H9 (cell line): ENCODE data around the gene CERS6. TPM values are rescaled to one million over a fixed set of nuclear protein-coding genes. Genes with fewer than 3 reads are reported as not detected.

Experiments used
- DNase-seq: peaks from one replicate; pipeline ENCODE4 v3.0.0-alpha.2; 2017
- H2AFZ ChIP-seq: one replicate; pipeline ENCODE4 v1.6.1; 2013; ENCODE audit warnings: mild to moderate bottlenecking, low read length, control low read depth, moderate library complexity
- H2AK5ac ChIP-seq: 2 replicates; pipeline ENCODE4 v1.6.1; 2013; ENCODE audit warnings: low read length, control low read depth, mixed read lengths; ENCODE audit not compliant: insufficient read length
- H2BK120ac ChIP-seq: one replicate; pipeline ENCODE4 v1.6.1; 2013; ENCODE audit warnings: low read depth, mild to moderate bottlenecking, low read length, control low read depth, inconsistent platforms; ENCODE audit not compliant: poor library complexity, severe bottlenecking
- H2BK12ac ChIP-seq: 2 replicates; pipeline ENCODE4 v1.6.1; 2013; ENCODE audit warnings: low read length, control low read depth, mixed read lengths, low read depth; ENCODE audit not compliant: insufficient read length
- H2BK15ac ChIP-seq: 2 replicates; pipeline ENCODE4 v1.6.1; 2013; ENCODE audit warnings: low read depth, low read length, control low read depth
- H2BK20ac ChIP-seq: one replicate; pipeline ENCODE4 v1.6.1; 2013; ENCODE audit warnings: low read depth, mild to moderate bottlenecking, low read length, control low read depth, inconsistent platforms; ENCODE audit not compliant: poor library complexity, severe bottlenecking
- H2BK5ac ChIP-seq: 2 replicates; pipeline ENCODE4 v1.6.1; 2013; ENCODE audit warnings: low read length, control low read depth, mixed read lengths; ENCODE audit not compliant: insufficient read length
- H3K14ac ChIP-seq: 2 replicates; pipeline ENCODE4 v1.6.1; 2013; ENCODE audit warnings: low read length, control low read depth; ENCODE audit not compliant: insufficient read depth
- H3K18ac ChIP-seq: 2 replicates; pipeline ENCODE4 v1.6.1; 2013; ENCODE audit warnings: low read depth, mild to moderate bottlenecking, mixed read lengths, low read length, control low read depth; ENCODE audit not compliant: insufficient read length
- H3K23ac ChIP-seq: 2 replicates; pipeline ENCODE4 v1.6.1; 2013; ENCODE audit warnings: low read length, control low read depth, mixed read lengths, low read depth; ENCODE audit not compliant: insufficient read length
- H3K23me2 ChIP-seq: 2 replicates; pipeline ENCODE4 v1.6.1; 2013; ENCODE audit warnings: low read depth, mild to moderate bottlenecking, mixed read lengths, low read length, control low read depth; ENCODE audit not compliant: insufficient read length, poor library complexity, severe bottlenecking
- H3K27ac ChIP-seq: 2 replicates; pipeline ENCODE4 v1.5.1; 2013; ENCODE audit warnings: low read length, control low read depth, mixed read lengths, low read depth; ENCODE audit not compliant: insufficient read length
- H3K27me3 ChIP-seq: 2 replicates; pipeline ENCODE4 v1.6.1; 2013; ENCODE audit warnings: low read length, control low read depth, inconsistent platforms; ENCODE audit not compliant: insufficient read depth
- H3K4ac ChIP-seq: 2 replicates; pipeline ENCODE4 v1.6.1; 2013; ENCODE audit warnings: low read depth, mild to moderate bottlenecking, control low read depth, inconsistent platforms, low read length, moderate library complexity
- H3K4me1 ChIP-seq: 2 replicates; pipeline ENCODE4 v1.6.1; 2013; ENCODE audit warnings: low read length, control low read depth, inconsistent platforms; ENCODE audit not compliant: insufficient read depth
- H3K4me2 ChIP-seq: 2 replicates; pipeline ENCODE4 v1.6.1; 2013; ENCODE audit warnings: low read length, control low read depth, mixed read lengths; ENCODE audit not compliant: insufficient read length, insufficient read depth
- H3K56ac ChIP-seq: 2 replicates; pipeline ENCODE4 v1.6.1; 2013; ENCODE audit warnings: low read depth, mild to moderate bottlenecking, mixed read lengths, low read length, control low read depth; ENCODE audit not compliant: insufficient read length
- H3K79me1 ChIP-seq: 2 replicates; pipeline ENCODE4 v1.6.1; 2013; ENCODE audit warnings: low read depth, mild to moderate bottlenecking, moderate library complexity, low read length, control low read depth, inconsistent platforms; ENCODE audit not compliant: insufficient read depth, poor library complexity, severe bottlenecking
- H3K79me2 ChIP-seq: 2 replicates; pipeline ENCODE4 v1.6.1; 2013; ENCODE audit warnings: low read length, control low read depth, inconsistent platforms; ENCODE audit not compliant: insufficient read depth
- H3K9ac ChIP-seq: 2 replicates; pipeline ENCODE4 v1.6.1; 2013; ENCODE audit warnings: low read length, control low read depth, mixed read lengths; ENCODE audit not compliant: insufficient read length; ENCODE audit errors: extremely low read depth
- H3K9me3 ChIP-seq: one replicate; pipeline ENCODE4 v1.6.1; 2013; ENCODE audit warnings: low read depth, low read length, inconsistent platforms; ENCODE audit not compliant: control insufficient read depth
- H3T11ph ChIP-seq: one replicate; pipeline ENCODE4 v1.6.1; 2013; ENCODE audit warnings: mild to moderate bottlenecking, low read length, control low read depth, inconsistent platforms
- H4K20me1 ChIP-seq: one replicate; pipeline ENCODE4 v1.6.1; 2013; ENCODE audit not compliant: control insufficient read depth, insufficient read length, insufficient read depth
- H4K5ac ChIP-seq: 2 replicates; pipeline ENCODE4 v1.6.1; 2013; ENCODE audit warnings: low read depth, mild to moderate bottlenecking, mixed read lengths, low read length, control low read depth; ENCODE audit not compliant: insufficient read length
- H4K8ac ChIP-seq: replicated peaks from 2 replicates; pipeline ENCODE4 v1.6.1; 2013; ENCODE audit warnings: low read length, control low read depth, mixed read lengths, low read depth; ENCODE audit not compliant: insufficient read length
- H4K91ac ChIP-seq: 2 replicates; pipeline ENCODE4 v1.6.1; 2013; ENCODE audit warnings: low read depth, mild to moderate bottlenecking, moderate library complexity, mixed read lengths, low read length, control low read depth; ENCODE audit not compliant: insufficient read length
- H3K27ac Mint-ChIP-seq, 3 experiments: 2 replicates in 2 of 3; 3 replicates in 1 of 3; pipeline ENCODE4 v1.8.0; 2020 to 2021; ENCODE audit warnings: mixed read lengths in 3 of 3, mild to moderate bottlenecking in 1 of 3, moderate library complexity in 1 of 3
- H3K27me3 Mint-ChIP-seq: 2 replicates; pipeline ENCODE4 v1.8.0; 2021; ENCODE audit warnings: low read depth, mild to moderate bottlenecking, moderate library complexity, mixed read lengths
- H3K36me3 Mint-ChIP-seq, 3 experiments: 2 replicates in 2 of 3; 3 replicates in 1 of 3; pipeline ENCODE4 v1.8.0; 2020 to 2021; ENCODE audit warnings: low read depth in 3 of 3, mixed read lengths in 3 of 3; ENCODE audit not compliant: insufficient read depth in 1 of 3
- H3K4me1 Mint-ChIP-seq, 2 experiments: 2 replicates each; pipeline ENCODE4 v1.8.0; 2020; ENCODE audit warnings: mixed read lengths in 2 of 2
- H3K4me3 Mint-ChIP-seq, 2 experiments: 2 replicates in 1 of 2; 3 replicates in 1 of 2; pipeline ENCODE4 v1.8.0; 2020 to 2021; ENCODE audit warnings: mild to moderate bottlenecking in 2 of 2, mixed read lengths in 2 of 2, moderate library complexity in 1 of 2
- H3K9me3 Mint-ChIP-seq, 2 experiments: 2 replicates in 1 of 2; 3 replicates in 1 of 2; pipeline ENCODE4 v1.8.0; 2020; ENCODE audit warnings: mild to moderate bottlenecking in 2 of 2, mixed read lengths in 2 of 2, moderate library complexity in 1 of 2
- CTCF ChIP-seq: fragments of 200-600 bp; sonication (generic); conservative IDR thresholded peaks from 3 replicates; pipeline ENCODE4 v1.8.0; 2021; ENCODE audit warnings: antibody characterized with exemption, mild to moderate bottlenecking
- total RNA-seq: library from RNA; stranded (reverse); gene quantifications from 2 replicates; pipeline ENCODE4 v1.2.1, GENCODE V29; 2021

CERS6 gene
- total RNA-seq, 1 experiment from 2014 or later = 17.7 TPM

- H3K27me3 Mint-ChIP-seq = no peaks in the 10 kb centered on the region
- no peak overlapping the region for H3T11ph ChIP-seq
- no peak overlapping the region for H3K18ac ChIP-seq
- no peaks in the 10 kb centered on the region; a peak in 1 of 4 replicates for H3K4me1 Mint-ChIP-seq
- no peak for DNase-seq
- H3K4me2 ChIP-seq = no peak overlapping the region
- H3K9ac ChIP-seq = no peak overlapping the region
- no peak overlapping the region for H3K4ac ChIP-seq
- H3K9me3 ChIP-seq = no peaks in the 10 kb centered on the region
- no peaks in the 10 kb centered on the region for H3K23me2 ChIP-seq
- no peaks in the 10 kb centered on the region for H3K79me2 ChIP-seq
- no peak overlapping the region for H2BK120ac ChIP-seq
- H3K23ac ChIP-seq = no peak overlapping the region
- H2AK5ac ChIP-seq = no peak overlapping the region
- no peak for TF ChIP-seq CTCF
- H4K5ac ChIP-seq = no peak overlapping the region
- H3K79me1 ChIP-seq = no peaks in the 10 kb centered on the region
- H3K4me1 ChIP-seq = no peaks in the 10 kb centered on the region
- no peaks in the 10 kb centered on the region for H3K27me3 ChIP-seq
- H3K9me3 Mint-ChIP-seq = no peaks in the 10 kb centered on the region
- no peak overlapping the region for H4K8ac ChIP-seq
- H2AFZ ChIP-seq = no peak overlapping the region
- H3K36me3 Mint-ChIP-seq = peaks cover 10 to 13% (median 13%) of the 10 kb centered on the region in 3 experiments
- H4K20me1 ChIP-seq = no peaks in the 10 kb centered on the region
- H3K27ac ChIP-seq = no peak overlapping the region
- H3K14ac ChIP-seq = no peak overlapping the region
- H2BK5ac ChIP-seq = no peak overlapping the region
- no peak overlapping the region for H2BK15ac ChIP-seq
- no peak overlapping the region for H3K27ac Mint-ChIP-seq
- no peak overlapping the region for H4K91ac ChIP-seq
- no peak overlapping the region for H2BK20ac ChIP-seq
- no peak overlapping the region for H3K56ac ChIP-seq
- H3K4me3 Mint-ChIP-seq = no peak overlapping the region
- no peak overlapping the region for H2BK12ac ChIP-seq
Observed at GRCh38 chr2:168719446-168719845, 263.4 kb downstream of the CERS6 start.
